ENCODE results near the gene RASL11B. TPM values are rescaled to one million over a fixed set of nuclear protein-coding genes. Genes with fewer than 3 reads are reported as not detected.
A peak's percentile ranks its signal among the peaks of the same experiment; 100 is the strongest.

The RASL11B gene
- polyA plus RNA-seq, 4 donors: 26.7 to 49.2 (median 37.6) TPM

DNA sequence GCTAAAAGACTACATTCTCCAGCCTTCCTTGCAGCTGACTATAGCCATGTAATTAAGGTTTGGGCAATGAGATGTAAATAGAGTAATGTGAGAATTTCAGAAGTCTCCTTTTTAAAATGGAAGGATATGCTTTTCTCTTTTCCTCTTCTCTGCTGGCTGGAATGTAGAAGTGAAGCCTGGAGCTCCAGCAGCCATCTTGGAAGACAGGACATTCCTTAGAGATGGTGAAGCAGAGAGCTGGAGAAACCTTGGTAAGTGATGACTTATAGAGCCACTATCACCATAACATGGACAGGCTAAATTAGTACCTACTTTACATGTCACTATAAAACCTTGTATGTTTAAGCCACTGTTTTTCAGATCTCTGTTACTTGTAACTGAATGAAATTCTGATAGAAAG, 48.0 kb downstream of the RASL11B start:
- DNase-seq (ENCODE audit: low read depth in 4 of 4, low spot score in 3 of 4): no peak

DNA sequence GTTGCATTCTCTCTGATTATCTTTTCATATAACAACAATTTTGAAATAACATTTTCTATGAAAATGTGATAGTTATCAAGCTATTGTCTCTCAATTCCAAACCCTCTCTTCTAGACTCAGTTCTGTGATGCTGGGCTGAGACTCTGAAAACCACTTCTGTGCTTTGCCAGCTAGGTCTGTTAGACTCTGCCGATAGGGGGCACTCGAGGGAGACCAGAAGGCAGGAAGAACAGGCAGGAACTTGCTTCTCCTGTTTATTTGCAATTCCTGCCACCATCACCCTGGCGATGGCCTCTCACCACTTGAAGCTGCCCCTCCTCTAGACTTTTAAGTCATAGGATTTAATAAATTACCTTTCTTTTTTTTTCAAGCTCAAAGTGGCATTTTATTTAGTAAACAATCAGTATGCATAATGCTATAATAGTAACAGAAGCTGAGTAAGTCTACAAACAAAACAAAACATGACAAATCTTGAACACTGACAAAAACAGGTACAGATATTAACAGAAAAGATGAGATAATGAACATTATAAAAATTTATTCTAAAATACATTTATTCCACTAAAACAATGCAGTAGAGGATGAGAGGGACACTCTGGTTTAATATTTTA, 49.7 kb downstream of the RASL11B start:
- peak in 3 of 4 donors; percentile 36 to 48 (median 43) for DNase-seq (ENCODE audit: low read depth in 4 of 4, low spot score in 3 of 4)

DNA sequence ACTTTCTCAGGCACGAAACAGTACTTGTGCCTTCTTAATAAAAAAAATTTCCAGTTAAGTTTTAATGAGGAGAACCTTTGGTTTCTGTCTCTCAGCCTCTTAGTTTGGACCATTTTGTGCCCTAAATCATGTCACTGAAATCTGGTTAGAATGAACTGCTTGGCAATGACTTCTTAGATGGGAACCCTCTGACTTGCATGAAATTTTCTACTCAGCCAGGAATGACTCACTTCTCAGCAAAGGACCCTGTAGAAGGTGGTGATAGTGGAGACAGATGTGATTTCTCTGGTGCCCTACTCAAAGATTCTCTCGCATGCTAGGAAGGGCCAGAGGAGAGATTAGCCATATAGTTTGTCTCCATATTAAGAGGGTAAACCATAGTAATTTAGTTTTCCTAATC, 50.5 kb downstream of the RASL11B start:
- DNase-seq (ENCODE audit: low read depth in 4 of 4, low spot score in 3 of 4): no peak

DNA sequence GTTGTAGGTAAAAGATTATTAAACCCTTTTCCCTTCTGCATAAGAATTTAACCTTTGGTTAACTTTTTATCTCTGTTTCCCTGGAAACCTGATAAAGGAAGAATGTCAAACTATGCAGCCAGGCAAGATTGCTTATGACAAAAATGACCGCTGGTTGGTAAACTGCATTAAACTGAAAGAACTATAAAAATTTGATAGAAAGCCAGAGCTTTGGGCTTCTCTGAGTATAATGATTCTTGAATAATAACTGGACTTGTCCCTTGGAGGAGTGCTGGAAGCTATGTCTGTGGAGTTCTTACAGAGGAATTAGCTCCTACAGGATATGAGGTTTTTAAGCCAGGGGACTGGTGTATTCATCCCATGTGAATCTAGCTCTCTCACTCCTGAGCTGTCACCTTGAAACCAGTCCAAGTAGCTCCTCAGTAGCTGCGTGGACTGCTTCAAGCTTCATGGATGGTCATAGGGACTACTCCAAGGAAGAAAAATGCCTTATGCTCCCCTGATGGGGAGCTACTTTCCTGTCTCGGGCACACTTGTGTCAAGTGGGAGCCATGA, 52.0 kb downstream of the RASL11B start:
- DNase-seq (ENCODE audit: low read depth in 4 of 4, low spot score in 3 of 4): no peak

DNA sequence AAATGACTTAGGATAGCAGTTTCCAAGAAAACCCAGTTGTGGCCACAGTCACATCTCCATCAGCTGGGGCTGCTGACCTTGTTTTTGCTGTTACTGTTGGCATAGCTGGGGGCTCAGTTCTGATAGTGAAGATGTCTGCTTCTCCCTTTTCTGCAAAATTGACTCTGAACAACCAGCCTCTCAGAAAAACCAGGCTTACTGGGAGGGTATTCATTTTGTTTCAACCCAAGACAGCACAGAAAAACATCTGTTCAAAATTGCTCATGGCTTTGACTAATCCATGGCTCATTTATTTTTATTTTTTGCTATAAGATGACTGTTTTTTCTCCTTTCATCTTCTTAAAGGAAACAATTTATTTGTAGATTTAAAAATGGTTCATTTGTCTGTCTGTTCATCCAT, 53.1 kb downstream of the RASL11B start:
- DNase-seq (ENCODE audit: low read depth in 4 of 4, low spot score in 3 of 4): no peak

DNA sequence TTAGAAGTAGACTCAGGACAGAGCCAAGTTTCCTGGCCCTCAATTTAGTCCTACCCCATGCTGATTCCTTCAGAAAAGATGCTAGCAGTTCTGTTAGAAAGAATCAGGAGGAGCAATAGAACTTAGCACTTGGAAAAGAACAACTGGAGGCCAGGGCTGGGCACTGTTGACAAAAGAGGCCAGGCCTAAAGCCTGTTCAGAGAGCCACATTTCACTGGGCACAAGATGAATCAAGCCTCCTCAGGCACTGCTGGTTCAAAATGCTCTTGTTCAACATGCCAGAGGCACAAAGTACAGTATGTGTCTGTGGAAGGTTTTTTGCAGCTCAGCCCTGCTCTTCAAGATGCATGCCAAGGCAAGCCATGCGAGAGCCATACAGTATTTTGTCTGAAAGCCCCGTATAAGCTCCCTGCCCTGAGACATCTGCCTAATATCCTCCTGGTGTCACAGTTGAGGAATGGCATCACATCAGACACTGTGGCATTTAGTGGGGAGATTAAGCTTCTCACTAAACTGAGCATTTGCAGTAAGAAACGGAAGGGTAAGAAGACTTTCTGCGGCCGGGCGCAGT, 53.7 kb downstream of the RASL11B start:
- no peak for DNase-seq (ENCODE audit: low read depth in 4 of 4, low spot score in 3 of 4)

Other genes starting within 250 kb of the RASL11B start
- gene USP46, start 203.0 kb upstream of the RASL11B start, polyA plus RNA-seq (ENCODE audit: insufficient read length in 4 of 4): 10 to 100 TPM; 28.3 to 39.4 (median 32.9) TPM
- gene ERVMER34-1, start 110.9 kb upstream of the RASL11B start, polyA plus RNA-seq (ENCODE audit: insufficient read length in 4 of 4): 1 to 10 TPM; 1.1 to 4.7 (median 4.0) TPM